K562 (cell line): ENCODE measurements around the gene ERAP2. TPM values are rescaled to one million over a fixed set of nuclear protein-coding genes. Genes with fewer than 3 reads are reported as not detected.
A peak's percentile ranks its signal among the peaks of the same experiment; 100 is the strongest.

Source experiments
- ATF1 ChIP-seq, 2 experiments: fragments of 450-650 bp in 1 of 2; IDR thresholded peaks; 2 replicates each; pipeline ENCODE4 v1.6.1; 2016; ENCODE audit warnings: missing compliant biosample characterization in 1 of 2, missing genetic modification characterization in 1 of 2
- CBFA2T3 ChIP-seq: fragments of 450-650 bp; IDR thresholded peaks from 2 replicates; pipeline ENCODE4 v1.6.1; 2017
- CHAMP1 ChIP-seq: fragments of 450-650 bp; IDR thresholded peaks from 2 replicates; pipeline ENCODE4 v1.6.1; 2016; ENCODE audit warnings: mild to moderate bottlenecking
- FUS ChIP-seq: fragments of 200-400 bp; formaldehyde crosslinking; optimal IDR thresholded peaks from 2 replicates; pipeline ENCODE3; 2017; ENCODE audit warnings: low read depth, low read length
- GTF2E2 ChIP-seq: fragments of 200-800 bp; sonication (Bioruptor generic); IDR thresholded peaks from 2 replicates; pipeline ENCODE4 v1.6.1; 2016; ENCODE audit warnings: missing genetic modification characterization, missing compliant biosample characterization
- HNRNPK ChIP-seq: fragments of 200-400 bp; formaldehyde crosslinking; IDR thresholded peaks from one replicate; pipeline ENCODE4 v1.6.1; 2018; ENCODE audit warnings: mild to moderate bottlenecking, low read depth, low read length; ENCODE audit not compliant: poor library complexity, severe bottlenecking
- MAFK ChIP-seq: IDR thresholded peaks from 2 replicates; pipeline ENCODE4 v1.6.1; 2011; ENCODE audit warnings: low read length, improper control_type of control experiment
- MNT ChIP-seq, 2 experiments: fragments of 450-650 bp; conservative IDR thresholded peaks; 2 replicates each; pipeline ENCODE4 v1.6.1; 2017; ENCODE audit warnings: mild to moderate bottlenecking in 2 of 2, moderate library complexity in 2 of 2
- NONO ChIP-seq, 2 experiments: fragments of 200-400 bp in 1 of 2; fragments of 450-650 bp in 1 of 2; formaldehyde crosslinking in 1 of 2; IDR thresholded peaks; 2 replicates each; pipeline ENCODE4 v1.6.1; 2017; ENCODE audit warnings: low read depth in 2 of 2, mild to moderate bottlenecking in 2 of 2, moderate library complexity in 2 of 2, low read length in 1 of 2
- NR2C1 ChIP-seq, 2 experiments: fragments of 450-650 bp; IDR thresholded peaks; 2 replicates each; pipeline ENCODE4 v1.6.1; 2017; ENCODE audit warnings: mild to moderate bottlenecking in 2 of 2, antibody characterized with exemption in 1 of 2, inconsistent platforms in 1 of 2, missing compliant biosample characterization in 1 of 2, missing genetic modification characterization in 1 of 2
- NR3C1 ChIP-seq: sonication (generic); formaldehyde crosslinking; IDR thresholded peaks from 2 replicates; pipeline ENCODE4 v1.8.1; 2022; ENCODE audit warnings: missing genetic modification reagents
- PCBP2 ChIP-seq: fragments of 200-400 bp; formaldehyde crosslinking; IDR thresholded peaks from 2 replicates; pipeline ENCODE4 v1.6.1; 2018; ENCODE audit warnings: low read length, low read depth, mild to moderate bottlenecking, moderate library complexity; ENCODE audit not compliant: poor library complexity, severe bottlenecking
- PHF21A ChIP-seq: fragments of 450-650 bp; IDR thresholded peaks from 2 replicates; pipeline ENCODE4 v1.6.1; 2017; ENCODE audit warnings: low read depth, borderline replicate concordance
- POLR2A ChIP-seq: fragments of 450-650 bp; conservative IDR thresholded peaks from 2 replicates; pipeline ENCODE4 v1.6.1; 2016
- RNF2 ChIP-seq: sonication (generic); IDR thresholded peaks from 2 replicates; pipeline ENCODE4 v1.6.1; 2016
- TCF7 ChIP-seq: sonication (generic); IDR thresholded peaks from 2 replicates; pipeline ENCODE4 v1.6.1; 2016; ENCODE audit warnings: antibody characterized with exemption, borderline replicate concordance
- TFAP4 ChIP-seq: sonication (generic); formaldehyde crosslinking; IDR thresholded peaks from 2 replicates; pipeline ENCODE4 v1.8.0; 2022; ENCODE audit warnings: missing genetic modification reagents, mild to moderate bottlenecking, moderate library complexity, borderline replicate concordance
- THAP7 ChIP-seq: fragments of 250-450 bp; sonication (Bioruptor Pico); IDR thresholded peaks from 2 replicates; pipeline ENCODE4 v1.5.0; 2021
- ZBTB1 ChIP-seq: sonication (generic); formaldehyde crosslinking; IDR thresholded peaks from 2 replicates; pipeline ENCODE4 v1.8.1; 2023; ENCODE audit warnings: missing genetic modification reagents, low read depth, mild to moderate bottlenecking, borderline replicate concordance
- polyA plus RNA-seq, 8 experiments: library from polyadenylated mRNA; depleted of rRNA in 4 of 8; stranded (reverse) in 5 of 8; unstranded in 3 of 8; fragments of >200 nt; fragmentation: Nextera tagmentation in 2 of 8; fragmentation: Illumina TruSeq in 1 of 8; extraction: Ambion mirVana in 2 of 8; extraction: Trizol in 1 of 8; gene quantifications; 2 replicates each; pipeline versions ENCODE4 v1.2.1 to v1.2.3, GENCODE V29; 2011 to 2014; ENCODE audit warnings: inconsistent platforms in 1 of 8, missing spikeins in 1 of 8
- total RNA-seq, 7 experiments: library from RNA; depleted of rRNA in 6 of 7; stranded (reverse); fragments of >200 nt in 6 of 7; fragmentation: Illumina TruSeq in 2 of 7; extraction: Trizol in 2 of 7; gene quantifications; 2 replicates each; pipeline versions ENCODE4 v1.2.1 to v1.2.3, GENCODE V29; 2011 to 2021; ENCODE audit warnings: low replicate concordance in 1 of 7

ERAP2 gene
- total and polyA plus RNA-seq, 9 of the 15 experiments (the other 6 are each of a cell fraction or from before 2014, with no cell fraction given), result 0.93 to 4.0 (median 2.1) TPM

- 0 out of 2 replicates have a peak, but pooled peaks have one; percentile 38 for TF ChIP-seq CHAMP1
- peak; percentile 96 for TF ChIP-seq PHF21A
- TF ChIP-seq CBFA2T3, result peak; percentile 33
- TF ChIP-seq NR3C1 (CRISPR knock-in tag), result 0 out of 2 replicates have a peak, but pooled peaks have one; percentile 41
- peak; percentile 56 to 64; a peak in 3 of 4 replicates for TF ChIP-seq NONO (IDR thresholded peaks at IDR 0.05; ENCODE audit: low read depth in 2 of 2, low read length in 1 of 2)
- peak; percentile 51 to 68 for TF ChIP-seq MNT (conservative IDR thresholded peaks at IDR 0.05)
- no peak for TF ChIP-seq NR2C1 (IDR thresholded peaks at IDR 0.05)
- no peak for TF ChIP-seq NR2C1 (tag; IDR thresholded peaks at IDR 0.05)
- no peak for TF ChIP-seq ATF1 (CRISPR knock-in tag; IDR thresholded peaks at IDR 0.05)
- peak; percentile 70 for TF ChIP-seq ATF1 (tag; IDR thresholded peaks at IDR 0.05)
- TF ChIP-seq TFAP4, result peak; percentile 78
- TF ChIP-seq POLR2A, result peak; percentile 90
- TF ChIP-seq HNRNPK, result peak; percentile 71
- no peak; the same call in 1 of the 2 replicates for TF ChIP-seq GTF2E2 (tag)
- TF ChIP-seq ZBTB1, result peak; percentile 90
- peak; percentile 49 for TF ChIP-seq FUS
- TF ChIP-seq PCBP2, result no peak
- peak; percentile 50; the same call in 1 of the 2 replicates for TF ChIP-seq THAP7 (CRISPR knock-in tag)
- TF ChIP-seq TCF7, result 0 out of 2 replicates have a peak, but pooled peaks have one; percentile 26
- peak; percentile 71 for TF ChIP-seq RNF2
- TF ChIP-seq MAFK, result no peak
Observed at GRCh38 chr5:96934708-96935558, 58.6 kb downstream of the ERAP2 start (continued).
